SK-N-SH treated with all-trans-retinoic acid at 6 μM for 48 hours (cell line): ENCODE results near the gene RBM23.

Experiments used
- CREB5 ChIP-seq: fragments of 250-450 bp; sonication (Bioruptor Pico); IDR thresholded peaks from 2 replicates; pipeline ENCODE4 v1.5.1; 2020; ENCODE audit warnings: low read depth, mild to moderate bottlenecking, moderate library complexity
- CSDC2 ChIP-seq: fragments of 250-450 bp; sonication (Bioruptor Pico); IDR thresholded peaks from 2 replicates; pipeline ENCODE4 v1.5.0; 2020; ENCODE audit warnings: mild to moderate bottlenecking, moderate library complexity
- ESRRG ChIP-seq: fragments of 250-450 bp; sonication (Bioruptor Pico); IDR thresholded peaks from 2 replicates; pipeline ENCODE4 v1.6.1; 2021; ENCODE audit warnings: mild to moderate bottlenecking
- GLIS3 ChIP-seq: fragments of 250-450 bp; sonication (Bioruptor Pico); IDR thresholded peaks from 2 replicates; pipeline ENCODE4 v1.5.0; 2020; ENCODE audit warnings: mild to moderate bottlenecking, moderate library complexity
- ISL1 ChIP-seq: fragments of 250-450 bp; sonication (Bioruptor Pico); IDR thresholded peaks from 2 replicates; pipeline ENCODE4 v2.1.2; 2022; ENCODE audit warnings: mild to moderate bottlenecking, moderate library complexity
- ZFP3 ChIP-seq: fragments of 250-450 bp; sonication (Bioruptor Pico); IDR thresholded peaks from 2 replicates; pipeline ENCODE4 v1.5.0; 2020; ENCODE audit warnings: mild to moderate bottlenecking, moderate library complexity

- no peak for TF ChIP-seq ZFP3 (CRISPR knock-in tag)
- TF ChIP-seq GLIS3, result no peak
- no peak for TF ChIP-seq ESRRG
- TF ChIP-seq CREB5, result no peak
- TF ChIP-seq ISL1 (CRISPR knock-in tag), result no peak
- TF ChIP-seq CSDC2 (CRISPR knock-in tag), result no peak
These were observed 70.4 kb downstream of the RBM23 start for GRCh38 chr14:22848351-22849164.
